Trophoblast cell (in vitro differentiated cells and primary cell): ENCODE measurements around the gene SLC46A3.
A peak's percentile ranks its signal among the peaks of the same experiment; 100 is the strongest.

Experiments used
- DNase-seq, 2 donors: peaks; one replicate each; pipeline ENCODE4 v3.0.0-alpha.2; 2016
- H2AFZ ChIP-seq: 2 replicates; pipeline ENCODE4 v1.6.1; 2013; ENCODE audit warnings: low read length, moderate library complexity, mild to moderate bottlenecking; ENCODE audit not compliant: insufficient read depth, poor library complexity
- H2AK5ac ChIP-seq: 2 replicates; pipeline ENCODE4 v1.6.1; 2013; ENCODE audit warnings: mild to moderate bottlenecking, low read length
- H2BK120ac ChIP-seq: 2 replicates; pipeline ENCODE4 v1.6.1; 2013; ENCODE audit warnings: low read length, mild to moderate bottlenecking, moderate library complexity; ENCODE audit not compliant: insufficient read depth, poor library complexity
- H2BK12ac ChIP-seq: 2 replicates; pipeline ENCODE4 v1.6.1; 2013; ENCODE audit warnings: mild to moderate bottlenecking, low read length, moderate library complexity
- H2BK5ac ChIP-seq: 2 replicates; pipeline ENCODE4 v1.6.1; 2013; ENCODE audit warnings: low read length, low read depth, moderate library complexity, mild to moderate bottlenecking; ENCODE audit not compliant: poor library complexity
- H3K14ac ChIP-seq: 2 replicates; pipeline ENCODE4 v1.6.1; 2013; ENCODE audit warnings: mild to moderate bottlenecking, low read length
- H3K18ac ChIP-seq: 2 replicates; pipeline ENCODE4 v1.6.1; 2013; ENCODE audit warnings: mild to moderate bottlenecking, low read length
- H3K23ac ChIP-seq: 2 replicates; pipeline ENCODE4 v1.6.1; 2013; ENCODE audit warnings: low read length
- H3K27ac ChIP-seq: 2 replicates; pipeline ENCODE4 v1.5.1; 2013; ENCODE audit warnings: low read depth, mild to moderate bottlenecking, inconsistent platforms, low read length, moderate library complexity
- H3K27me3 ChIP-seq: 2 replicates; pipeline ENCODE4 v1.6.1; 2013; ENCODE audit warnings: inconsistent platforms, mild to moderate bottlenecking, low read length, moderate library complexity; ENCODE audit not compliant: insufficient read depth
- H3K36me3 ChIP-seq, 2 experiments: 1 replicate in 1 of 2; 2 replicates in 1 of 2; pipeline ENCODE4 v1.6.1; 2013; ENCODE audit warnings: low read length in 2 of 2, mild to moderate bottlenecking in 2 of 2, moderate library complexity in 1 of 2; ENCODE audit not compliant: insufficient read depth in 2 of 2, control insufficient read depth in 1 of 2
- H3K4ac ChIP-seq: 2 replicates; pipeline ENCODE4 v1.6.1; 2013; ENCODE audit warnings: low read depth, mild to moderate bottlenecking, low read length, moderate library complexity
- H3K4me1 ChIP-seq, 2 experiments: 1 replicate in 1 of 2; 2 replicates in 1 of 2; pipeline ENCODE4 v1.6.1; 2013; ENCODE audit warnings: low read length in 2 of 2, mild to moderate bottlenecking in 2 of 2, moderate library complexity in 1 of 2; ENCODE audit not compliant: insufficient read depth in 2 of 2, control insufficient read depth in 1 of 2
- H3K4me2 ChIP-seq: 2 replicates; pipeline ENCODE4 v1.6.1; 2013; ENCODE audit warnings: inconsistent platforms, mild to moderate bottlenecking, low read length, moderate library complexity
- H3K4me3 ChIP-seq: 2 replicates; pipeline ENCODE4 v1.5.1; 2013; ENCODE audit warnings: mild to moderate bottlenecking, low read depth, low read length, inconsistent platforms
- H3K79me1 ChIP-seq: one replicate; pipeline ENCODE4 v1.6.1; 2013; ENCODE audit warnings: low read length
- H3K79me2 ChIP-seq: 2 replicates; pipeline ENCODE4 v1.6.1; 2013; ENCODE audit warnings: low read length, mild to moderate bottlenecking; ENCODE audit not compliant: control insufficient read depth, insufficient read depth, poor library complexity
- H3K9ac ChIP-seq: 2 replicates; pipeline ENCODE4 v1.6.1; 2013; ENCODE audit warnings: mild to moderate bottlenecking, low read length
- H3K9me3 ChIP-seq: 2 replicates; pipeline ENCODE4 v1.6.1; 2013; ENCODE audit warnings: low read depth, mild to moderate bottlenecking, control low read depth, inconsistent platforms, low read length; ENCODE audit not compliant: insufficient read depth
- H4K12ac ChIP-seq: 2 replicates; pipeline ENCODE4 v1.6.1; 2013; ENCODE audit warnings: low read depth, mild to moderate bottlenecking, low read length, moderate library complexity
- H4K8ac ChIP-seq: 2 replicates; pipeline ENCODE4 v1.6.1; 2013; ENCODE audit warnings: low read depth, mild to moderate bottlenecking, low read length, moderate library complexity
- H4K91ac ChIP-seq: one replicate; pipeline ENCODE4 v1.6.1; 2013; ENCODE audit warnings: low read depth, mild to moderate bottlenecking, low read length, moderate library complexity
- WGBS: extraction: QIAGEN DNeasy Blood & Tissue Kit; methylation state at CpG from one replicate; pipeline ENCODE4 v1.1.7; 2013; ENCODE audit warnings: missing lambda C conversion rate; ENCODE audit not compliant: insufficient read length, insufficient coverage; ENCODE audit errors: extremely low coverage; 5-methylcytosine and 5-hydroxymethylcytosine counted together

SLC46A3 gene

DNA sequence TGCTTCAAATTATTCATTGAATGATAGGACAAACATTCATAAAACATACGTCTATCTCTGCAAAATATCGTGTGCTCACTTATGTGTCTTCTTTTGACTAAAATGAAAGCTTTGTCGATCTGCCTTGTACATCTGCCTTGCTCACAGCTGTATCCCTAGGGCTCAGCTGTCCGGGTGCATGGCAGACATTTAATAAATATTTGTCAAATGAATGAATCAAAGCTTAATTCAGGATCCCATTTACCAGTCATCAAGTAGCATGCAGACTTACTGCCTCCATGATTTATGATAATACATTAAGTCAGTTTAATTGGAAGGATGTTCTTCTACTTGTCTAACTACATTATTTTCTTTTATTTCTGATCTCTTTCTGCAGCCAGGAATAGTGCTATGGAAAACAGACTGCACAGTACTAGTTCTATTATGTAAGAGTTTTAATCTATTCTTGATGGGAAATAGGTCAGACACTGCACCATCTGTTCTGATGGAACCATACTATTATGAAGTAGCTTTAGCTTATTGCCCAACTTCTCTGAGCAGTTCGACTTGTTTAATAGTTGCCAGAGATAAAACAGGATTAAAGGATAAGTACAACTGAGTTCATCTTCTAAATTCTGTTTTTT lies 13.2 kb downstream of the SLC46A3 start:
- Histone ChIP-seq H3K4ac (no peak overlapping the region), H4K8ac (no peak overlapping the region), H3K4me3 (no peak overlapping the region), H2BK12ac (no peak overlapping the region), H3K23ac (no peak overlapping the region), H3K27ac (no peak overlapping the region), H2AFZ (no peak overlapping the region), H3K4me2 (no peak overlapping the region), H3K18ac (no peak overlapping the region), H2BK5ac (no peak overlapping the region), H4K91ac (no peak overlapping the region), H3K14ac (no peak overlapping the region), H3K27me3 (no peaks in the 10 kb centered on the region), H3K9me3 (peaks cover 5% of the 10 kb centered on the region), H3K4me1 (no peaks in the 10 kb centered on the region), H4K12ac (no peak overlapping the region), H3K36me3 (no peaks in the 10 kb centered on the region), H3K79me1 (no peaks in the 10 kb centered on the region), H2BK120ac (no peak overlapping the region), H2AK5ac (no peak overlapping the region), H3K9ac (no peak overlapping the region), H3K79me2 (no peaks in the 10 kb centered on the region)
- no CpG with 5 or more reads among the region's 5 CpGs for WGBS
- no peak for DNase-seq

GRCh38 chr13:28704919-28705318 lies 13.9 kb downstream of the SLC46A3 start:
- Histone ChIP-seq H3K79me2 (no peaks in the 10 kb centered on the region), H4K91ac (no peak overlapping the region), H2BK12ac (no peak overlapping the region), H2BK120ac (no peak overlapping the region), H2AK5ac (no peak overlapping the region), H3K14ac (no peak overlapping the region), H3K23ac (no peak overlapping the region), H3K18ac (no peak overlapping the region), H3K4me1 (no peaks in the 10 kb centered on the region), H3K79me1 (no peaks in the 10 kb centered on the region), H3K27me3 (no peaks in the 10 kb centered on the region), H4K12ac (no peak overlapping the region), H3K4me3 (no peak overlapping the region), H3K4me2 (no peak overlapping the region), H3K27ac (no peak overlapping the region), H3K9ac (no peak overlapping the region), H3K36me3 (no peaks in the 10 kb centered on the region), H4K8ac (no peak overlapping the region), H2AFZ (no peak overlapping the region), H3K9me3 (peaks cover 2% of the 10 kb centered on the region), H3K4ac (no peak overlapping the region), H2BK5ac (no peak overlapping the region)
- DNase-seq: no peak

DNA sequence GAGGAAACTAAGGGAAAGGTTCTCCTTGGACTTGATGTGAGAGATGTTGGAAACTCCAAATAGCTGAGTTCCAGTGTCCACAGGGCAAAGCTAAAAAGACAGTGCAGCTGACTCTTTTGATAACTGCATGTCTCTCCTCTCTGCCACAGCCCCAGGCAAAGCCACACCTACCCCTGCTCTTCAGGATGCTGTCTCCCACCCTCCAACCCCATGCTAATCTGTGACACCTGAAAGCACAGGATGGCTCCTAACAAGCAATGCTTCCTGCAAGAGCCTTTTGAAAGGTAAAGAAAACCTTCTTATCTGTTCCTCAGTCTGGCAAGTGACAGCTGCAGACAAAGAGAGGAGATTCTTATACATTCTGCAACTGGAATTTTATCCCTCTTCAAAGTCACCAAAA lies 14.5 kb downstream of the SLC46A3 start:
- peak in 1 of 2 donors; percentile 43 for DNase-seq
- H3K36me3 ChIP-seq: no peaks in the 10 kb centered on the region
- H2BK5ac ChIP-seq: no peak overlapping the region
- no peaks in the 10 kb centered on the region for H3K79me2 ChIP-seq
- peak overlapping the region; percentile 67 for H3K23ac ChIP-seq
- no peak overlapping the region for H3K14ac ChIP-seq
- no peaks in the 10 kb centered on the region for H3K79me1 ChIP-seq
- no peak overlapping the region for H3K18ac ChIP-seq
- no peak overlapping the region for H3K4me3 ChIP-seq
- H2AK5ac ChIP-seq: no peak overlapping the region
- H2AFZ ChIP-seq: no peak overlapping the region
- no peak overlapping the region for H3K4ac ChIP-seq
- no peaks in the 10 kb centered on the region for H3K27me3 ChIP-seq
- H4K91ac ChIP-seq: no peak overlapping the region
- peaks cover 2% of the 10 kb centered on the region for H3K9me3 ChIP-seq
- H4K12ac ChIP-seq: no peak overlapping the region
- H3K4me1 ChIP-seq: no peaks in the 10 kb centered on the region
- no peak overlapping the region for H3K27ac ChIP-seq
- no peak overlapping the region for H4K8ac ChIP-seq
- H3K9ac ChIP-seq: no peak overlapping the region
- H2BK12ac ChIP-seq: no peak overlapping the region
- no peak overlapping the region for H2BK120ac ChIP-seq
- no peak overlapping the region for H3K4me2 ChIP-seq

GRCh38 chr13:28699246-28699645 lies 19.5 kb downstream of the SLC46A3 start:
- H3K4ac ChIP-seq: no peak overlapping the region
- H3K27ac ChIP-seq: no peak overlapping the region
- H3K4me3 ChIP-seq: no peak overlapping the region
- DNase-seq: no peak
- H3K9ac ChIP-seq: no peak overlapping the region
- H3K4me1 ChIP-seq: no peaks in the 10 kb centered on the region
- H3K9me3 ChIP-seq: peaks cover 1% of the 10 kb centered on the region
- no peaks in the 10 kb centered on the region for H3K36me3 ChIP-seq
- H2AFZ ChIP-seq: no peak overlapping the region
- H2BK120ac ChIP-seq: no peak overlapping the region
- H4K8ac ChIP-seq: no peak overlapping the region
- no peak overlapping the region for H4K91ac ChIP-seq
- no peak overlapping the region for H2AK5ac ChIP-seq
- H3K14ac ChIP-seq: no peak overlapping the region
- H4K12ac ChIP-seq: no peak overlapping the region
- no peaks in the 10 kb centered on the region for H3K27me3 ChIP-seq
- H2BK12ac ChIP-seq: no peak overlapping the region
- no peak overlapping the region for H2BK5ac ChIP-seq
- no CpG with 5 or more reads among the region's 1 CpG for WGBS
- H3K4me2 ChIP-seq: no peak overlapping the region
- H3K23ac ChIP-seq: no peak overlapping the region
- no peaks in the 10 kb centered on the region for H3K79me2 ChIP-seq
- H3K18ac ChIP-seq: no peak overlapping the region
- H3K79me1 ChIP-seq: no peaks in the 10 kb centered on the region
